GM12878 (cell line): Measurements from ENCODE around the gene RPLP1. TPM values are rescaled to one million over a fixed set of nuclear protein-coding genes. Genes with fewer than 3 reads are reported as not detected.

Experiments
- ATAC-seq: fragments of 200-7000 bp; cut with Tn5 transposase; 3 replicates; pipeline ENCODE4 v1.9.1; 2020; ENCODE audit warnings: mild to moderate bottlenecking, moderate library complexity
- BruUV-seq: library from RNA; stranded (reverse); fragments of 400-500 nt; replicated peaks from 2 replicates; lab custom pipeline; 2021; lab: Mats Ljungman, UMichigan
- CTCF ChIA-PET: fragments of 300-600 bp; sonication (Branson Sonifier 250); formaldehyde crosslinking; extraction: SDS; loops from one replicate; lab custom pipeline; 2021; ENCODE audit warnings: inconsistent platforms; lab: Yijun Ruan, JAX
- POLR2A ChIA-PET: fragments of 350-600 bp; formaldehyde crosslinking; extraction: SDS; loops from one replicate; lab custom pipeline; 2021; ENCODE audit warnings: inconsistent platforms; lab: Charles Lee
- RAD21 ChIA-PET: fragments of 300-600 bp; sonication (Branson Sonifier 250); formaldehyde crosslinking; loops from one replicate; lab custom pipeline; 2023; ENCODE audit warnings: antibody characterized with exemption; ENCODE audit not compliant: unreplicated experiment; lab: Charles Lee
- SMC1A ChIA-PET: fragments of 300-600 bp; sonication (Branson Sonifier 250); formaldehyde crosslinking; loops from one replicate; lab custom pipeline; 2023; ENCODE audit not compliant: unreplicated experiment, uncharacterized antibody; lab: Charles Lee
- DNase-seq: peaks from one replicate; pipeline ENCODE4 v3.0.0-alpha.2; 2011; ENCODE audit warnings: low read depth, low spot score
- FAIRE-seq: peaks from 3 replicates; lab custom pipeline; 2011; peaks lifted over from hg19 to GRCh38; lab: Jason Lieb, UNC
- H2AFZ ChIP-seq: 2 replicates; pipeline ENCODE4 v1.6.0; 2011; ENCODE audit warnings: low read depth, low read length, control low read depth; ENCODE audit not compliant: control insufficient read depth
- H3K27ac ChIP-seq: 2 replicates; pipeline ENCODE4 v1.5.1; 2011; ENCODE audit warnings: control low read depth; ENCODE audit not compliant: control insufficient read depth, insufficient read depth
- H3K27me3 ChIP-seq, 2 experiments: replicated peaks in 1 of 2; 2 replicates each; pipeline versions ENCODE4 v1.6.0 to v1.6.1; 2011; ENCODE audit warnings: low read length in 1 of 2; ENCODE audit not compliant: control insufficient read depth in 2 of 2, insufficient read depth in 2 of 2
- H3K36me3 ChIP-seq, 2 experiments: 2 replicates each; pipeline ENCODE4 v1.5.1; 2011; ENCODE audit warnings: low read length in 1 of 2; ENCODE audit not compliant: control insufficient read depth in 2 of 2, insufficient read depth in 2 of 2
- H3K4me1 ChIP-seq: 2 replicates; pipeline ENCODE4 v1.6.1; 2011; ENCODE audit warnings: mild to moderate bottlenecking, low read length, moderate library complexity, mixed read lengths; ENCODE audit not compliant: control insufficient read depth, insufficient read depth
- H3K4me2 ChIP-seq: 2 replicates; pipeline ENCODE4 v1.6.0; 2011; ENCODE audit warnings: control low read depth; ENCODE audit not compliant: control insufficient read depth, insufficient read depth
- H3K4me3 ChIP-seq: fragments of 200-600 bp; sonication (generic); 2 replicates; pipeline ENCODE4 v1.5.1; 2016
- H3K79me2 ChIP-seq: 2 replicates; pipeline ENCODE4 v1.6.0; 2011; ENCODE audit warnings: low read length; ENCODE audit not compliant: control insufficient read depth, insufficient read depth
- H3K9ac ChIP-seq: 2 replicates; pipeline ENCODE4 v1.8.0; 2011; ENCODE audit warnings: low read length, control low read depth, mixed read lengths; ENCODE audit not compliant: control insufficient read depth, insufficient read depth
- H3K9me3 ChIP-seq: replicated peaks from 3 replicates; pipeline ENCODE4 v1.5.1; 2011; ENCODE audit warnings: mild to moderate bottlenecking, low read length; ENCODE audit not compliant: control insufficient read depth, insufficient read depth
- H4K20me1 ChIP-seq: 2 replicates; pipeline ENCODE4 v1.6.0; 2011; ENCODE audit not compliant: control insufficient read depth, insufficient read depth
- CREB1 ChIP-seq: IDR thresholded peaks from 2 replicates; pipeline ENCODE4 v1.6.1; 2012; ENCODE audit warnings: low read depth, mild to moderate bottlenecking, inconsistent platforms
- EZH2 ChIP-seq: IDR thresholded peaks from 2 replicates; pipeline ENCODE4 v1.6.1; 2012; ENCODE audit warnings: low read depth, mild to moderate bottlenecking, control low read depth, inconsistent platforms, low read length, borderline replicate concordance; ENCODE audit not compliant: control insufficient read depth
- MTA2 ChIP-seq: fragments of 450-650 bp; IDR thresholded peaks from 2 replicates; pipeline ENCODE4 v1.6.1; 2016; ENCODE audit warnings: low read depth, mild to moderate bottlenecking, moderate library complexity
- POLR2A ChIP-seq: IDR thresholded peaks from 2 replicates; pipeline ENCODE4 v1.6.1; 2011; ENCODE audit warnings: low read depth, mild to moderate bottlenecking, low read length
- POLR2AphosphoS5 ChIP-seq: IDR thresholded peaks from 2 replicates; pipeline ENCODE4 v1.6.1; 2011; ENCODE audit warnings: mild to moderate bottlenecking, low read length, inconsistent platforms
- RELB ChIP-seq: fragments of 450-650 bp; IDR thresholded peaks from 2 replicates; pipeline ENCODE4 v1.6.1; 2017; ENCODE audit warnings: low read depth, mild to moderate bottlenecking, moderate library complexity
- SMAD5 ChIP-seq: IDR thresholded peaks from 2 replicates; pipeline ENCODE4 v1.6.1; 2016; ENCODE audit warnings: antibody characterized with exemption, low read depth
- TCF3 ChIP-seq: IDR thresholded peaks from 2 replicates; pipeline ENCODE4 v1.6.1; 2012; ENCODE audit warnings: low read depth, mild to moderate bottlenecking, low read length, borderline replicate concordance; ENCODE audit not compliant: insufficient read depth
- ZNF687 ChIP-seq: fragments of 450-650 bp; IDR thresholded peaks from 2 replicates; pipeline ENCODE4 v1.6.1; 2017; ENCODE audit warnings: mild to moderate bottlenecking, moderate library complexity
- WGBS: methylation state at CpG from one replicate; pipeline ENCODE4 v1.1.6; 2016; ENCODE audit warnings: low lambda C conversion rate; ENCODE audit not compliant: insufficient replicate concordance, insufficient coverage; ENCODE audit errors: missing lambda C conversion rate; 5-methylcytosine and 5-hydroxymethylcytosine counted together
- in situ Hi-C: fragments of 300-500 bp; cut with MboI; formaldehyde crosslinking; loops from 9 replicates; pipeline ENCODE4 v1.14.3; 2018; ENCODE audit warnings: mixed read lengths
- intact Hi-C: fragments of 100-400 bp; cut with micrococcal nuclease; formaldehyde crosslinking; loops from one replicate; pipeline ENCODE4 v1.14.2; 2022; ENCODE audit not compliant: unreplicated experiment
- polyA plus RNA-seq, 11 experiments: library from polyadenylated mRNA; depleted of rRNA in 4 of 11; unstranded in 6 of 11; stranded (reverse) in 5 of 11; fragments of >200 nt; fragmentation: Nextera tagmentation in 4 of 11; fragmentation: Illumina TruSeq in 1 of 11; extraction: Ambion mirVana in 4 of 11; extraction: Trizol in 1 of 11; gene quantifications; 1 replicate in 1 of 11; 2 replicates in 10 of 11; pipeline versions ENCODE4 v1.2.1 to v1.2.3, GENCODE V29; 2011 to 2016; ENCODE audit warnings: inconsistent platforms in 2 of 11, missing spikeins in 2 of 11, low read depth in 1 of 11
- total RNA-seq, 4 experiments: library from RNA; depleted of rRNA in 3 of 4; stranded (reverse); fragments of >200 nt in 3 of 4; fragmentation: Illumina TruSeq in 1 of 4; extraction: Trizol in 1 of 4; gene quantifications; 2 replicates each; pipeline versions ENCODE4 v1.2.1 to v1.2.3, GENCODE V29; 2013 to 2021

The RPLP1 gene
- total and polyA plus RNA-seq, 10 of the 15 experiments (the other 5 are each of a cell fraction or from before 2014, with no cell fraction given): 217 to 3,098 (median 1,664) TPM

- Histone ChIP-seq H3K79me2 (peaks cover 34% of the 10 kb centered on the region), H3K9ac (peak overlapping the region; percentile 18; the same call in 1 of the 2 replicates)
- no TSS peak for BruUV-seq
These were observed 2.3 kb downstream of the RPLP1 start for GRCh38 chr15:69454953-69455352.

GRCh38 chr15:69456208-69457166, 3.9 kb downstream of the RPLP1 start:
- H2AFZ ChIP-seq: no peak overlapping the region
- no peak overlapping the region for H3K4me2 ChIP-seq
- peaks cover 6 to 14% of the 10 kb centered on the region in 2 experiments for H3K36me3 ChIP-seq
- RAD21 ChIA-PET: no interaction called here
- intact Hi-C loops: no loop called here
- CTCF ChIA-PET: interaction anchor here (0.8 to 1.9 kb wide), 3 partner anchors 9 to 62 kb away, joined by 3 to 5 read pairs (median 4); no protein-coding TSS in a partner anchor
- peaks cover 34% of the 10 kb centered on the region for H3K79me2 ChIP-seq
- POLR2A ChIA-PET: interaction anchor here (1.1 kb wide), 2 partner anchors 8 to 11 kb away, joined by 3 to 4 read pairs; no protein-coding TSS in a partner anchor
- in situ Hi-C loops: no loop called here
- no peak overlapping the region for H3K4me3 ChIP-seq
- no peak overlapping the region for H3K9ac ChIP-seq
- H3K4me1 ChIP-seq: peaks cover 2% of the 10 kb centered on the region; the same call in 1 of the 2 replicates
- SMC1A ChIA-PET: interaction anchor here (1.3 to 2.3 kb wide), 2 partner anchors 11 to 23 kb away, joined by 3 to 10 read pairs; no protein-coding TSS in a partner anchor
- H3K27ac ChIP-seq: no peak overlapping the region
- FAIRE-seq: no peak
- ATAC-seq: no peak
- BruUV-seq: no TSS peak
- H3K9me3 ChIP-seq: no peaks in the 10 kb centered on the region
- no peaks in the 10 kb centered on the region for H3K27me3 ChIP-seq
- 78% methylated on average over 13 of the region's 13 CpGs for WGBS
- H4K20me1 ChIP-seq: peaks cover 9% of the 10 kb centered on the region
- DNase-seq: no peak
- TF ChIP-seq SMAD5 (peak; percentile 60; the same call in 1 of the 2 replicates), POLR2AphosphoS5 (peak; percentile 72), CREB1 (peak; percentile 9; the same call in 1 of the 2 replicates), RELB (no peak), ZNF687 (no peak)

More at GRCh38 chr15:69454953-69455352, 2.3 kb downstream of the RPLP1 start:
- no peak for FAIRE-seq
- intact Hi-C loops: no loop called here
- ChIA-PET POLR2A (interaction anchor here (0.6 kb wide), 1 partner anchor 33 kb away, joined by 3 read pairs; no protein-coding TSS in a partner anchor), CTCF (interaction anchor here (1.9 to 4.6 kb wide), 3 partner anchors 8 to 60 kb away, joined by 4 to 53 read pairs (median 10); no protein-coding TSS in a partner anchor), SMC1A (interaction anchor here (1.3 to 2.3 kb wide), 2 partner anchors 12 to 21 kb away, joined by 3 to 10 read pairs; no protein-coding TSS in a partner anchor), RAD21 (interaction anchor here (1.4 to 4.0 kb wide), 3 partner anchors 8 to 39 kb away, joined by 3 to 28 read pairs (median 23); partner anchors contain the start of gene KIF23)
- Histone ChIP-seq H4K20me1 (peaks cover 9% of the 10 kb centered on the region), H3K4me1 (peaks cover 5% of the 10 kb centered on the region; the same call in 1 of the 2 replicates), H3K4me2 (peak overlapping the region; percentile 74), H3K4me3 (peak overlapping the region; percentile 89), H3K36me3 (peaks cover 6 to 14% of the 10 kb centered on the region in 2 experiments), H3K27me3 (no peaks in the 10 kb centered on the region), H2AFZ (no peak overlapping the region), H3K27ac (no peak overlapping the region; the same call in 1 of the 2 replicates), H3K9me3 (no peaks in the 10 kb centered on the region)
- in situ Hi-C loops: no loop called here
- WGBS: 20% methylated on average over 5 of the region's 5 CpGs
- TF ChIP-seq EZH2: no peak
- no peak for TF ChIP-seq TCF3
- peak; percentile 29; the same call in 1 of the 2 replicates for TF ChIP-seq POLR2A
- TF ChIP-seq POLR2AphosphoS5: peak; percentile 39; the same call in 1 of the 2 replicates
- TF ChIP-seq MTA2: no peak
- no peak for DNase-seq
- ATAC-seq: no peak
